HG02623 (cell line): ENCODE measurements around the gene IL17RC.
"Not testable (repeated sequence)": the region's sequence is repeated elsewhere in the genome, so short reads cannot be mapped to it uniquely, and the experiment has no call there.

Experiments used
- ATAC-seq: cut with Tn5 transposase; IDR thresholded peaks from one replicate; pipeline ENCODE4 v1.9.1; 2021; ENCODE audit warnings: moderate library complexity; ENCODE audit not compliant: unreplicated experiment

IL17RC gene

GRCh38 chr3:9914011-9914410, 2.9 kb upstream of the IL17RC start:
- no peak for ATAC-seq

GRCh38 chr3:9914559-9915253, 2.2 kb upstream of the IL17RC start:
- ATAC-seq, result no peak

- ATAC-seq, result no peak
These were observed 1.4 kb upstream of the IL17RC start for GRCh38 chr3:9915254-9916141.

GRCh38 chr3:9916346-9916733, 558 bp upstream of the IL17RC start:
- ATAC-seq, result no peak

GRCh38 chr3:9917820-9918219, 922 bp downstream of the IL17RC start:
- ATAC-seq, result no peak

- no peak for ATAC-seq
These were observed 1.6 kb downstream of the IL17RC start for GRCh38 chr3:9918261-9919038.

GRCh38 chr3:9928158-9928557, 11.3 kb downstream of the IL17RC start:
- ATAC-seq, result no peak

- no peak for ATAC-seq
These were observed 14.0 kb downstream of the IL17RC start for GRCh38 chr3:9930804-9931418.

- ATAC-seq, result no peak
These were observed 15.6 kb downstream of the IL17RC start for GRCh38 chr3:9932535-9932842.

- peak; percentile 54 for ATAC-seq
These were observed 16.1 kb downstream of the IL17RC start for GRCh38 chr3:9932843-9933560.

GRCh38 chr3:9933561-9934234, 16.8 kb downstream of the IL17RC start, which contains the start of gene CRELD1:
Gene CRELD1, plus strand, starts transcription at chr3:9933834. Its CDS starts 605 bp downstream, at chr3:9934439.
- peak; percentile 82 for ATAC-seq

GRCh38 chr3:9934235-9934621, 17.3 kb downstream of the IL17RC start:
- no peak for ATAC-seq

GRCh38 chr3:9934993-9935392, 18.1 kb downstream of the IL17RC start:
- no peak for ATAC-seq

GRCh38 chr3:9935966-9936510, 19.1 kb downstream of the IL17RC start:
- ATAC-seq, result no peak

- ATAC-seq, result no peak
These were observed 20.8 kb downstream of the IL17RC start for GRCh38 chr3:9937486-9938238.

GRCh38 chr3:9938966-9939365, 22.1 kb downstream of the IL17RC start:
- ATAC-seq, result no peak

GRCh38 chr3:9939906-9940305, 23.0 kb downstream of the IL17RC start:
- ATAC-seq, result not testable (repeated sequence)

GRCh38 chr3:9940746-9941145, 23.8 kb downstream of the IL17RC start:
- no peak for ATAC-seq

GRCh38 chr3:9942164-9942563, 25.3 kb downstream of the IL17RC start:
- ATAC-seq, result no peak
